ENCODE results near the gene CCDC89.

Gene CCDC89

GRCh38 chr11:85685820-85686459, at the start of gene CCDC89:
TSS of gene CCDC89 (minus strand) at chr11:85686195. CDS start at chr11:85686130, 65 bp downstream.
- DNase-seq: peak; percentile 93

- no peak for DNase-seq
Observed at GRCh38 chr11:85732965-85733364, 47.0 kb upstream of the CCDC89 start.

GRCh38 chr11:85726381-85726780, 40.4 kb upstream of the CCDC89 start:
- DNase-seq: no peak

- no peak for DNase-seq
Observed at GRCh38 chr11:85725510-85726258, 39.7 kb upstream of the CCDC89 start.

- DNase-seq: no peak
Observed at GRCh38 chr11:85724748-85725465, 38.9 kb upstream of the CCDC89 start.

- no peak for DNase-seq
Observed at GRCh38 chr11:85723088-85723487, 37.1 kb upstream of the CCDC89 start.

GRCh38 chr11:85721191-85721590, 35.2 kb upstream of the CCDC89 start:
- DNase-seq: no peak

- DNase-seq: no peak
Observed at GRCh38 chr11:85718991-85719807, 33.2 kb upstream of the CCDC89 start.

- DNase-seq: no peak
Observed at GRCh38 chr11:85718126-85718943, 32.3 kb upstream of the CCDC89 start.

GRCh38 chr11:85717429-85717828, 31.4 kb upstream of the CCDC89 start:
- DNase-seq: no peak

- DNase-seq: no peak
Observed at GRCh38 chr11:85712953-85713352, 27.0 kb upstream of the CCDC89 start.

GRCh38 chr11:85710917-85711316, 24.9 kb upstream of the CCDC89 start:
- no peak for DNase-seq

- no peak for DNase-seq
Observed at GRCh38 chr11:85709941-85710702, 24.1 kb upstream of the CCDC89 start.

- no peak for DNase-seq
Observed at GRCh38 chr11:85705800-85706199, 19.8 kb upstream of the CCDC89 start.

- no peak for DNase-seq
Observed at GRCh38 chr11:85704967-85705366, 19.0 kb upstream of the CCDC89 start.

GRCh38 chr11:85699957-85700741, 14.2 kb upstream of the CCDC89 start:
- no peak for DNase-seq

GRCh38 chr11:85698195-85698594, 12.2 kb upstream of the CCDC89 start:
- no peak for DNase-seq

GRCh38 chr11:85697747-85698146, 11.8 kb upstream of the CCDC89 start:
- DNase-seq: no peak

- no peak for DNase-seq
Observed at GRCh38 chr11:85695546-85695945, 9.6 kb upstream of the CCDC89 start.

- DNase-seq: peak; percentile 26
Observed at GRCh38 chr11:85694385-85694980, 8.5 kb upstream of the CCDC89 start.
